Measurements from ENCODE around the gene PSAPL1.
"Not testable (repeated sequence)": the region's sequence is repeated elsewhere in the genome, so short reads cannot be mapped to it uniquely, and the experiment has no call there.

Gene PSAPL1

DNA sequence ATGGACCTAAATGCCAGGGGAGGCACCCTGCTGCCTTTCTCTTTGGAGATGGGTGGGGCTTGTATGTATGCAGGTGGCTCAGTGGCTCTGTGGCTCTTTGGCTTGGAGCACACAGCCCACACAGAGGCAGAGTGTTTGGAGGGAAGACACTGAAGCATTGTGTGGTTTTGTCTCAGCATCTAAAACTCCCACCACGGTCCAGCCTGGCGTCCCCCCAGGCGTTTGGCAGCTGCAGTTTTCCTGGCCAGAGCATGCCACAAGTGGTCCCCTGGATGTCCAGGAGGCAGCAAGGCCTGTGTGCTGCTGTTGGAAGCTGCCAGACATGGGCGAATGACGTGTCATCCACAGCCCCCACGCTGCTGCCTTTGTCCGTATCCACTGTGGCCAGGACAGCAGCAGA lies 32.2 kb upstream of the PSAPL1 start:
- no peaks in the 10 kb centered on the region for H3K36me3 ChIP-seq (replicated peaks)
- no peaks in the 10 kb centered on the region for H3K4me1 ChIP-seq
- H3K27me3 ChIP-seq (ENCODE audit: low read depth): peaks cover 3% of the 10 kb centered on the region; the same call in 1 of the 2 replicates
- in situ Hi-C loops (cut with MboI; ENCODE audit: low sequenced_read_pairs): no loop called here
- DNase-seq (ENCODE audit: low spot score in 2 of 2): no peak
- no peak overlapping the region for H3K4me3 ChIP-seq
- H3K9me3 ChIP-seq: no peaks in the 10 kb centered on the region

DNA sequence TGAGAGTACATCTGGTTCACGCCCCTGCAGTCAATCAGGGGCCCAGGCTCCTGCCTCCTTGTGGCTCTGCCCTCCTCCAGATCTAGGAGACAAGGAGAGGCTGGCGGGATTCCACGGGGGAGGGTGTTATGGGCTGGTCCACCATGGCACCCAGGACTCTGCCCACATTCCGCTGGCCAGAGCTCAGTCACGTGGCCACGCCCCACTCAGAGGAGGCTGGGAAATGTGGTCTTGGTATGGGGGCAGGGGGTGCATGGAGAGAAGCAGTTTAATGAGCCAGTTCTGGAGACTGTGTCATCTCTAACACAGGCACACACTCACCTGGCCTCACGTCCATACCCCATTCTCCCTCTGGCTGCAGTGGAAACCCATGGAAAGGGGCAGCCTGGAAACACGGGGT lies 31.5 kb upstream of the PSAPL1 start:
- in situ Hi-C loops (cut with MboI; ENCODE audit: low sequenced_read_pairs): no loop called here
- DNase-seq (ENCODE audit: low spot score in 2 of 2): no peak
- H3K36me3 ChIP-seq (replicated peaks): no peaks in the 10 kb centered on the region
- H3K4me1 ChIP-seq: no peaks in the 10 kb centered on the region
- H3K9me3 ChIP-seq: no peaks in the 10 kb centered on the region
- H3K27me3 ChIP-seq (ENCODE audit: low read depth): peaks cover 7% of the 10 kb centered on the region; the same call in 1 of the 2 replicates
- no peak overlapping the region for H3K4me3 ChIP-seq

DNA sequence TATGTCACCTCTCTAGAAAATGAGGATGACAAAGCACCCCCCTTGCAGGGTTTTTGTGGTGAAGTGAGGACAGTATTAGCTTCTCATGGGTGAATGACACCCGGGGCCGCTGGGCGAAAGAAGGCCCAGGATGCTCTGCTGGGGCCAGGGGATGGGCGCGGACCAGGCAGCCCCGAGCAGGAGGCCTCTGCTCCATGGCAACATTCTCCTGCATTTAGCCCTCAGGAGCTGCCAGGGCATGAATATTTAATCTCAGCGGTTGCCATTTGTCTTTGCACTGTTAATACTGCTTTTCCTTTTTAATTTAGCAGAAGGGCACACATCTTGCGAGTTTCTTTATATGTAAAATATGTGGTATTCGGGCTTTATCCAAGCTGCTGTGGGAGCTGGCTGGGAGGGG lies 30.3 kb upstream of the PSAPL1 start:
- no peak overlapping the region for H3K4me3 ChIP-seq
- DNase-seq (ENCODE audit: low spot score in 2 of 2): no peak
- no peaks in the 10 kb centered on the region for H3K36me3 ChIP-seq (replicated peaks)
- peaks cover 11% of the 10 kb centered on the region; the same call in 1 of the 2 replicates for H3K27me3 ChIP-seq (ENCODE audit: low read depth)
- H3K4me1 ChIP-seq: no peaks in the 10 kb centered on the region
- in situ Hi-C loops (cut with MboI; ENCODE audit: low sequenced_read_pairs): no loop called here
- no peaks in the 10 kb centered on the region for H3K9me3 ChIP-seq

DNA sequence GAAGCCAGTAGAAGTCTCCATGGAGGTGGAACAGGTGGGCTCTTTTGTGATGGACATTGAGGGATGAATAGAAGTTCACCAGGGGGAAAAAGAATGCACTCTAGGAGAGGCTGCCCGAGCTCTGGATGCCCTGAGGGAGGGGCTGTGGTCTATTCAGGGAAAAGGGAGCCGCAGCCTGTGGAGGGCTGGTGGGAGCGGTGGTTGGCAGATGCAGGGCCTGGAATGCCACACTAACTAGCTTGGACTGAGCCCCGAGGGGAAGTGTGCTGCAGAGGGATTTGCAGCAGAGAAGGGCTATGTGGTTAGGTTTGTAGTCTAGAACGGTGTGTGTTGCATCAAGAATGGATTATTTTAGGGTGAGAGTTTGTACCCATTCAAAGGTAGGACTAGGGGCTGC lies 29.5 kb upstream of the PSAPL1 start:
- Histone ChIP-seq H3K4me3 (no peak overlapping the region), H3K9me3 (no peaks in the 10 kb centered on the region), H3K36me3 (replicated peaks) (no peaks in the 10 kb centered on the region), H3K27me3 (ENCODE audit: low read depth) (peaks cover 11% of the 10 kb centered on the region; the same call in 1 of the 2 replicates), H3K4me1 (no peaks in the 10 kb centered on the region)
- in situ Hi-C loops (cut with MboI; ENCODE audit: low sequenced_read_pairs): no loop called here
- DNase-seq (ENCODE audit: low spot score in 2 of 2): no peak

DNA sequence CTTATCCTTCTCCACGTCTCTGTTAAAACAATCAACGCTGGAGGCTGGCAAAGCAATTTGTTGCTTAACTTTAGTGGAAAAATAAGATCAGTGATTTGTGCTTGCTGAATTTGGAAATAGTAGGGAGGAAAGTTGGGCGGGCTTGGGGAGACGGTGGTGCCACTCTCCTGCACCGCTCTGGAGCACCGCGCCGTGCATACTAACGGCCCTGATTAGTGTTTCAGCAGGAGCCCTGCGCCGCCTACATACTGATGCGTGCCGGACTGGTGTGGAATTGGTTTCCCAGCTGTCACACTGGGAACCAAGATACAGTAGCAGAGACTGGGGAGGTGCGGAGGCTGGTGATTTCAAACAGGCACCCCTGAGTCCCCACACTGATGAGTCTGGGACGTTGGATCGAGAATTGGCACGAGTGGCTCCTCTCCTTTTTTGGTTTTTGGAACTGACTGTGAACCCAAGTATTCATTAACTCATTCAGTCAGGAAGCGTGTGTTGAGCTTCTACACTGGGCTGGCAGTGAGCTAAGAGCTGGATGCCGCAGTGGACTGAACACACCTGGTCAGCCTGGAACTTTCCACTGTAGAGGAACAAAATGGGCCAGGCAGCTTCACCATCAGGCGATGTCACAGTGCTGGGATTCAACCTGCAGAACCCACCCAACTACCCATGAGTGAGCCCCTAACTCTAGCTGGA lies 29.0 kb upstream of the PSAPL1 start:
- H3K4me1 ChIP-seq: no peaks in the 10 kb centered on the region
- H3K27me3 ChIP-seq (ENCODE audit: low read depth): peaks cover 11% of the 10 kb centered on the region; the same call in 1 of the 2 replicates
- DNase-seq (ENCODE audit: low spot score in 2 of 2): no peak
- in situ Hi-C loops (cut with MboI; ENCODE audit: low sequenced_read_pairs): no loop called here
- no peaks in the 10 kb centered on the region for H3K9me3 ChIP-seq
- no peaks in the 10 kb centered on the region for H3K36me3 ChIP-seq (replicated peaks)
- H3K4me3 ChIP-seq: no peak overlapping the region

DNA sequence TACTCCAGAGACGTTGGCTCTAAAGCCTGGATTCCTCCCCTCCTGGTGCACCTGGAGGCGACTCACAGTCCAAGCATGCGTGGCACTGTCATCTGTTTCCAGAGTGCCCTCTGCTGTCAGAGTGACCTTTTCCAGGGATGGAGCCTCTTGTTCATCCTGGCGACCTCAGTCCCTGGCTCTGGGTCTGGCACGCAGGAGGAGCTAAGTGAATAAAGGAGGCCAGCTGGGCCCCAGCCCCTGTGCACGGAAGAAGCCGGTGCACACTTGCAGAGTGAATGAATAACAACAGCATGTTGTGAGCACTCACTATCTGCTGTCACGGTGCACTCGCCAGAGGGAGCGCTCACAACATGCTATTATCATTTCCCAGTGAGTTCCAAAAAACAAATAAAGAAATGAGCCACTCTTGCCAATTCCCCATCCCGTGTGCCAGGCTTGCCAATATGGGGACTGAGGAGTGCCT lies 27.8 kb upstream of the PSAPL1 start:
- peaks cover 11% of the 10 kb centered on the region; the same call in 1 of the 2 replicates for H3K27me3 ChIP-seq (ENCODE audit: low read depth)
- no peaks in the 10 kb centered on the region for H3K36me3 ChIP-seq (replicated peaks)
- no peaks in the 10 kb centered on the region for H3K9me3 ChIP-seq
- no peaks in the 10 kb centered on the region for H3K4me1 ChIP-seq
- H3K4me3 ChIP-seq: no peak overlapping the region
- in situ Hi-C loops (cut with MboI; ENCODE audit: low sequenced_read_pairs): no loop called here
- DNase-seq (ENCODE audit: low spot score in 2 of 2): no peak

DNA sequence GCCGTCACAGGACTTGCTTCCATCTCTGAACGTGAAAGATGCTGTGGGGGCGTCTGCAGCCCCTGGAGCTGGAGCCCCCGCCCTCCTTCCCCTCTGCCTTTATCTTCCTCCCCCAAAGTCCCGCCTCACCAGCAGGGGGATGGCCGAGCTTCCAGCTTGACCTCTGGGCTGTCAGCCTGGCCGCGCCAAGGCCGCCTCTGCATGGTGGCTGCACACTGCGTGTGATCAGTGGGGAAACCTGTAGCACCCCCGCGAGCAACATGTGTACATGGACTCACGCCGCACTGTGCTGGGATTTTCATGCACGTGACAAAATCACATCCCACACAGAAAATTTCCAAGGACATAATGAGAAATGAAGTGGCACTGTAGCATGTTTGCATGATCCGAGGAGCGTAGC lies 26.5 kb upstream of the PSAPL1 start:
- Histone ChIP-seq H3K27me3 (ENCODE audit: low read depth) (peaks cover 11% of the 10 kb centered on the region; the same call in 1 of the 2 replicates), H3K4me3 (no peak overlapping the region), H3K36me3 (replicated peaks) (no peaks in the 10 kb centered on the region), H3K9me3 (no peaks in the 10 kb centered on the region), H3K4me1 (no peaks in the 10 kb centered on the region)
- in situ Hi-C loops (cut with MboI; ENCODE audit: low sequenced_read_pairs): no loop called here
- DNase-seq (ENCODE audit: low spot score in 2 of 2): no peak

DNA sequence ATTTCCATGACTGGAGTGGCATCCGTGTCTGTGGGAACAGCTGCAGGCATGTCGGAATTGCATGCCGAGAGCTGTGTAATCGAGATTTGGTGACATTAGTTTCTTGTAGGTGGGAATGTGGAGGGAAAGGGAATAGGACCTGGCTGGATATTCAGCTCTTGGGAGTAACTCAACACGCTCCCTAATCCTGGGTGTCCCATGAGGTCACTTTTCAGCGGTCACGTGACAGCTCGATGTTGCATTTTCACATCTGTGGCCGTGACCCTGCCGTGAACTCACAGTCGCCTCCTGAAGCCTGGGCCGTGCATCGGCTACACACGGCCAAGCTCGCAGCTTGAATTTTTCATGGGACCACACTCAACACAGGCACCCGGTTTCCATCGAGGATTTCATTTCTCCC lies 25.8 kb upstream of the PSAPL1 start:
- no peaks in the 10 kb centered on the region for H3K4me1 ChIP-seq
- peak in 1 of 2 experiments; percentile 23 for DNase-seq (ENCODE audit: low spot score in 2 of 2)
- H3K36me3 ChIP-seq (replicated peaks): no peaks in the 10 kb centered on the region
- H3K4me3 ChIP-seq: no peak overlapping the region
- in situ Hi-C loops (cut with MboI; ENCODE audit: low sequenced_read_pairs): no loop called here
- no peaks in the 10 kb centered on the region for H3K9me3 ChIP-seq
- H3K27me3 ChIP-seq (ENCODE audit: low read depth): peaks cover 11% of the 10 kb centered on the region; the same call in 1 of the 2 replicates

DNA sequence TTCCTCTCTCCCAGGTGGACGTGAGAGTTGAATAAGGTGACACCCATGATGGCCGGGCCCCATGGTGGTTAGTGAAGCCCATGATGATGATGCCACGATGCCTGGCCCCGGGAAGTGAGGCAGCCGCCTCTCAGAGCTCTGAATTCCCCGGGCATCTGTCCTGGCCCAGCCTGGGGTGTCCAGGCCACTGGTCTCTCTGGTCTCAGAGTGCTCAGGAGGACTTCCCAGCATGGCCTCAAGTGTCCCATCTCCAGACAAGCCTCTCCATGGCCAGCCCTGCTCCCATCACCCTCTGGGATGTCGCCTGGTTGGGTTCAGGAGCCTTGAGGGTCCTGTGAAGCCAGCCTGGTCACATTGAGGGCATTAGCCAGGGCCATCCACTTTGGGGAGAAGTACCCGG lies 24.7 kb upstream of the PSAPL1 start:
- in situ Hi-C loops (cut with MboI; ENCODE audit: low sequenced_read_pairs): no loop called here
- DNase-seq (ENCODE audit: low spot score in 2 of 2): no peak
- H3K4me1 ChIP-seq: no peaks in the 10 kb centered on the region
- H3K9me3 ChIP-seq: no peaks in the 10 kb centered on the region
- no peaks in the 10 kb centered on the region for H3K36me3 ChIP-seq (replicated peaks)
- H3K27me3 ChIP-seq (ENCODE audit: low read depth): peaks cover 11% of the 10 kb centered on the region; the same call in 1 of the 2 replicates
- no peak overlapping the region for H3K4me3 ChIP-seq

DNA sequence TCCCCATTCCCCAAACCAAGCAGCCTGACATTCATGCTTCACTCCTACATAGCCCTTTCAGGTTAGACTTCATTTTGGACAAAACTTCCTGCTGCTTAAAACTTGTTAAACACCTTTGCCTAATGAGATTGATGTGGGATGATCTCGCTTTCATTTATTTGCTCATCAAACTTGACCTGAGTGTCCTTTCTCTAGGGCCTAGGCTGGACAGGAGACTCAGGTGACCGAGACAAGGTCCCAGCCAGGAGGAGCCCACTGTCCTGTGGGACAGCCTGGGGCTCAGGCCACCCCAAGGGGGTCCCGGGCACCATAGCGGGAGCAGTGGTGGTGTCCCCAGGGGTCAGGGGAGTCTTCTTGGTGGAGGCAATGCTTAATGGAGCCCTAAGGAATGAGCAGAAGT lies 23.7 kb upstream of the PSAPL1 start:
- DNase-seq (ENCODE audit: low spot score in 2 of 2): no peak
- Histone ChIP-seq H3K27me3 (ENCODE audit: low read depth) (peaks cover 11% of the 10 kb centered on the region; the same call in 1 of the 2 replicates), H3K4me1 (no peaks in the 10 kb centered on the region), H3K9me3 (no peaks in the 10 kb centered on the region), H3K4me3 (no peak overlapping the region), H3K36me3 (replicated peaks) (no peaks in the 10 kb centered on the region)
- in situ Hi-C loops (cut with MboI; ENCODE audit: low sequenced_read_pairs): no loop called here

DNA sequence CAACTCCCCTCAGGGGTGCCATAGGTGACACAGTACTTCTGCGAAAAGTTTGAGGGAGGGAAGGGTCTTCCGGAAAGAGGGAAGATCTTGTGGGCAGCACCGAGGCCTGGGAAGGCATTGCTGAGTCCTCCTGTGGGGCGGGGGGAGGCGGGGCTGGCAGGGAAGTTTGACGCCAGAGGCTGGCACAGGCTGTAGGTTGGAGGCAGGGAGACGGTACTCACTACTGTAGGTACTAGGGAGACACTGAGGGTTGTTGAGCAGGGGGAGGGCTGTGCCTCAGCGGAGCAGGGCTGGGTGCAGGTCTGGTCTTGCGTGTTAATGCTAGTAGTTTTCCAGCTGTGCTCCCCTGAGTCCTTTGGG lies 23.3 kb upstream of the PSAPL1 start:
- no peaks in the 10 kb centered on the region for H3K36me3 ChIP-seq (replicated peaks)
- no peak for DNase-seq (ENCODE audit: low spot score in 2 of 2)
- no peaks in the 10 kb centered on the region for H3K4me1 ChIP-seq
- no peak overlapping the region for H3K4me3 ChIP-seq
- H3K27me3 ChIP-seq (ENCODE audit: low read depth): peaks cover 11% of the 10 kb centered on the region; the same call in 1 of the 2 replicates
- in situ Hi-C loops (cut with MboI; ENCODE audit: low sequenced_read_pairs): no loop called here
- no peaks in the 10 kb centered on the region for H3K9me3 ChIP-seq

DNA sequence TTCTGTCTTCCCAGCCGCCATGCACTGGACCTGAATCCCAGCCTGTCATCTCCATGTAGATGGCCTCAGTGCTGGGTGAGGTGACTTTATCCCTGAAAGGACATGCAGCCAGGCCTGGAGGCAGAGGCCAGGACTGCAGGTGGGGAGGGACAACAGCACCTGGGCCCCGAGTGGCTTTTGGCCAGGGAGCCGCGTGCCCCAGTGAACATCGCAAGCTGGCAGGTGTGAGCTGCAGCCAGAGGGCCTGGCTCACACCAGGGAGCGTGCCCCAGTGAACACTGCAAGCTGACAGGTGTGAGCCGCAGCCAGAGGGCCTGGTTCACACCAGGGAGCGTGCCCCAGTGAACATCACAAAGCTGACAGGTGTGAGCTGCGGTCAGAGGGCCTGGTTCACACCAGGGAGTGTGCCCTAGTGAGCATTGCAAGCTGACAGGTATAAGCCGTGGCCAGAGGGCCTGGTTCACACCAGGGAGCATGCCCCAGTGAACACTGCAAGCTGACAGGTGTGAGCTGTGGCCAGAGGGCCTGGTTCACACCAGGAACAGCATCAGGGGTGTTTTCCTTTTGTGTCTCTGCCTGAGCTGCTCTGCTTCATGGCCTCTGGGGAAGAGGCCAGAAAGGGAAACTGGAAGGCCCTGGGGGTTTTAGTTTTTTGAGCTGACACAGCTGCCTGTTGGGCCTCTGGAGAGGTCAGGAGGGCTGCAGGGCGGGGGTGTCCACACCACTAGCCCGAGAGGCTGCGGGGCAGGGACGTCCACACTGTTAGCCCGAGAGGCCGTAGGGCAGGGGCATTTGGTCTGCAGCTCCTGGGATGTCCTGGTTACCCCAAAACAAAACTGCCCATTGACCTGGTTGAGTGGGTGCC lies 22.7 kb upstream of the PSAPL1 start:
- no peaks in the 10 kb centered on the region for H3K4me1 ChIP-seq
- DNase-seq (ENCODE audit: low spot score in 2 of 2): no peak
- in situ Hi-C loops (cut with MboI; ENCODE audit: low sequenced_read_pairs): no loop called here
- no peaks in the 10 kb centered on the region for H3K36me3 ChIP-seq (replicated peaks)
- no peak overlapping the region for H3K4me3 ChIP-seq
- H3K9me3 ChIP-seq: no peaks in the 10 kb centered on the region
- H3K27me3 ChIP-seq (ENCODE audit: low read depth): peaks cover 11% of the 10 kb centered on the region; the same call in 1 of the 2 replicates

DNA sequence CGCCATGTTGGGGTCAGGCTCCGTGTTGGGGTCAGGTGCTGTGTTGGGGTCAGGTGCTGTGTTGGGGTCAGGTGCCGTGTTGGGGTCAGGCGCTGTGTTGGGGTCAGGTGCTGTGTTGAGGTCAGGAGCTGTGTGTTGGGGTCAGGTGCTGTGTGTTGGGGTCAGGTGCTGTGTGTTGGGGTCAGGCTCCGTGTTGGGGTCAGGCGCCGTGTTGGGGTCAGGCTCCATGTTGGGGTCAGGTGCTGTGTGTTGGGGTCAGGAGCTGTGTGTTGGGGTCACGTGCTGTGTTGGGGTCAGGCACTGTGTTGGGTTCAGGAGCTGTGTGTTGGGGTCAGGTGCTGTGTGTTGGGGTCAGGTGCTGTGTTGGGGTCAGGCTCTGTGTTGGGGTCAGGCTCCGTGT lies 18.1 kb upstream of the PSAPL1 start:
- DNase-seq (ENCODE audit: low spot score in 2 of 2); H3K36me3 ChIP-seq (replicated peaks); in situ Hi-C loops (cut with MboI; ENCODE audit: low sequenced_read_pairs); H3K4me3 ChIP-seq; H3K9me3 ChIP-seq; H3K4me1 ChIP-seq; H3K27me3 ChIP-seq (ENCODE audit: low read depth): not testable (repeated sequence)

DNA sequence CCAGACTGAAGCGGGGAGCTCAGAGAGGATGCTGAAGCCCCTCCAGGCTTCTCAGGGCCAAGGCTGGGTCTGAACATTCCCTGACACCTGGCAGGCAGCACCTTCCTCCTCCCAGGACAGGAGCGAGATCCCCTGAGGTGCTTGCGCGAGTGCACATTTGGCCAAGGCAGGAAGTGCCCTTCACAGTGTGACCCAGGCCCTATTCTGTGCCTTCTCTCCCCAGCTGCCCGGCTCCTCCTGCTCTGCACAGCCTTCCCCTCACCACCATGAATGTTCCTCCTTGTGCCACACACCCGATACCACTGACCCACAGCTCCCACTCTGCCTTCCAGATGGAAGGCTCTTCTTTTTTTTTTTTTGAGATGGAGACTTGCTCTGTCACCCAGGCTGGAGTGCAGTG lies 17.1 kb upstream of the PSAPL1 start:
- Histone ChIP-seq H3K4me3 (no peak overlapping the region), H3K27me3 (ENCODE audit: low read depth) (no peaks in the 10 kb centered on the region), H3K4me1 (no peaks in the 10 kb centered on the region), H3K36me3 (replicated peaks) (no peaks in the 10 kb centered on the region), H3K9me3 (no peaks in the 10 kb centered on the region)
- DNase-seq (ENCODE audit: low spot score in 2 of 2): no peak
- in situ Hi-C loops (cut with MboI; ENCODE audit: low sequenced_read_pairs): no loop called here
